ENCODE data around the gene CARS2.

CARS2 gene

DNA sequence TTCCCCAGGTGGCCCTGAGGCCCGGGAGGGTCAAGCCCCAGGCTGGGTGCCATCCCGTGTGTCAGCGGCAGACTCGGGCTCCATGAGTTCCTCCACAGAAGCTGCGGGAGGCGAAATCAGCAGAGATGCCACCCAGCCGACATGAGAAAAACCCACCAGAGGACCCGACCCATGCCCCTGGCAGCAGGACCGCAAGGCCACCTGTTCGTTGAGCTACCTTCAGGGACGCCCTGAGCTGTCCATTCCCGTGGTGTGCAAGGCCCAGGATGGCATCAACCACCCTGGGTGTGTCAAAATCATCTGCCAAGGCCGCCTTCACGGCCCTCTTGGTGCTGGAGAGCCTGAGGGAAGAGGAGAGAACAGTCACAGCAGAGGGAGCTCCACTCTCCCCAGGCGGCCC, 60.2 kb downstream of the CARS2 start:
- H3K9me3 Mint-ChIP-seq (ENCODE audit: low read depth): no peaks in the 10 kb centered on the region
- H3K4me1 Mint-ChIP-seq (ENCODE audit: low read depth): peaks cover 1% of the 10 kb centered on the region
- no peaks in the 10 kb centered on the region for H3K27me3 Mint-ChIP-seq
- no peak overlapping the region for H3K4me3 Mint-ChIP-seq
- H3K27ac Mint-ChIP-seq: no peak overlapping the region
- no peaks in the 10 kb centered on the region for H3K36me3 Mint-ChIP-seq

GRCh38 chr13:110644892-110645521, 60.9 kb downstream of the CARS2 start:
- Mint-ChIP-seq H3K4me3 (no peak overlapping the region), H3K27ac (no peak overlapping the region), H3K9me3 (ENCODE audit: low read depth) (no peaks in the 10 kb centered on the region), H3K36me3 (no peaks in the 10 kb centered on the region), H3K27me3 (no peaks in the 10 kb centered on the region), H3K4me1 (ENCODE audit: low read depth) (peaks cover 1% of the 10 kb centered on the region)

DNA sequence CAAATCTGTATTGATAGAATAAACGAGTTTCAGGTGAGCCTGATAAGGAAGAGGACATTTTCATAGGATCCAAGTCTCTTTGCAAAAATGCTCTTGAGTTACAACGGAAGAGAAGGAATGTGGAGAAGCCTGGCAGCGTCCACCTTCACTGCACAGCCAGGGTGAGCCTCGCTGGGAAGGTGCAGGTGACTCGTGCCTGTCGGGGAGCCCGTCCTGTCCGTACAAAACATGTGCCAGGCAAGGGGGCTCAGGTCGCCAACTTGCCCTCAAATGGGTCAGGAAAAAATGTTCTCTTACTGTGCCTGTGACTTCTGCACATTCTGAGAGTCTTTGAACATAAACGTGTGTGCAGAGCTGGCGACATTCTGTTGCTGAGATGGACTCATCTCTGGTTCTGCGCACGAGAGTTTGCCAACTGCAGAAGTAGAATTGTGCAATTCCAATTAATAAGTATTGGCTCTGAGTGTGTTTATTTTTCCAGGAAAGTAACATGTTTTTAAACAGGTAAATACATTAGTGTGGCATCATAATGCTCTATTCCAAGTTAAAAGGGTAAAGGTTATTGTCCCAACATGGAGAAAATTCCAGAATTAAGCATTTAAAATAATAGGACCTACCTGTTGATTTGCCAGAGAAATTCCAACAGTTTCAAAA, 62.0 kb downstream of the CARS2 start:
- H3K36me3 Mint-ChIP-seq: no peaks in the 10 kb centered on the region
- H3K4me1 Mint-ChIP-seq (ENCODE audit: low read depth): peaks cover 1% of the 10 kb centered on the region
- H3K27ac Mint-ChIP-seq: no peak overlapping the region
- no peak overlapping the region for H3K4me3 Mint-ChIP-seq
- H3K27me3 Mint-ChIP-seq: no peaks in the 10 kb centered on the region
- H3K9me3 Mint-ChIP-seq (ENCODE audit: low read depth): no peaks in the 10 kb centered on the region

DNA sequence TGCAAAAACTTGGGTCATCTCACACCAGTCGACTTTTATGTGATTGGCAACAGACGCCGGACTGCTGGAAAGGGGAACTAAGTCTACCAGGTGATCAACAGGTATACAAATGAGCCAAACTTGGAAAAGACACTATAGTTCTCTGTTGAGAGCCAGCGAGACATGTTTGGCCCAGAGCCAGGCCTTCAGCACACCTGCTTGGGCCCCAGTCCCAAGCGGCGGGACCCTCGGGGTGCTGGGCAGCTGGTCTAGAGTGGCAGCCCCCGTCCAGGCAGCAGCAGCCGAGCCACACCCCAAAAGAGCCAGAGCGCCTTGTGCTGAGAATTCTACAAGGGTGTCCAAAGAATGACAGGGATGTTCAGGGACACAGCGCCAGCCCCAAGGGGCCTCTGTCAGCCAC, 62.6 kb downstream of the CARS2 start:
- Mint-ChIP-seq H3K27ac (no peak overlapping the region), H3K9me3 (ENCODE audit: low read depth) (no peaks in the 10 kb centered on the region), H3K4me1 (ENCODE audit: low read depth) (peaks cover 1% of the 10 kb centered on the region), H3K27me3 (no peaks in the 10 kb centered on the region), H3K36me3 (no peaks in the 10 kb centered on the region), H3K4me3 (no peak overlapping the region)

- H3K9me3 Mint-ChIP-seq (ENCODE audit: low read depth): no peaks in the 10 kb centered on the region
- H3K4me3 Mint-ChIP-seq: no peak overlapping the region
- no peaks in the 10 kb centered on the region for H3K27me3 Mint-ChIP-seq
- H3K36me3 Mint-ChIP-seq: no peaks in the 10 kb centered on the region
- no peak overlapping the region for H3K27ac Mint-ChIP-seq
- peaks cover 1% of the 10 kb centered on the region for H3K4me1 Mint-ChIP-seq (ENCODE audit: low read depth)
Measured at GRCh38 chr13:110642291-110642981, 63.5 kb downstream of the CARS2 start.

GRCh38 chr13:110641055-110642015, 64.6 kb downstream of the CARS2 start:
- Mint-ChIP-seq H3K27ac (peak overlapping the region; percentile 16), H3K36me3 (no peaks in the 10 kb centered on the region), H3K4me1 (ENCODE audit: low read depth) (peaks cover 1% of the 10 kb centered on the region), H3K27me3 (no peaks in the 10 kb centered on the region), H3K9me3 (ENCODE audit: low read depth) (no peaks in the 10 kb centered on the region), H3K4me3 (no peak overlapping the region)

- Mint-ChIP-seq H3K36me3 (no peaks in the 10 kb centered on the region), H3K27me3 (no peaks in the 10 kb centered on the region), H3K4me3 (no peak overlapping the region), H3K9me3 (ENCODE audit: low read depth) (no peaks in the 10 kb centered on the region), H3K4me1 (ENCODE audit: low read depth) (no peaks in the 10 kb centered on the region), H3K27ac (no peak overlapping the region)
Measured at GRCh38 chr13:110640591-110641029, 65.3 kb downstream of the CARS2 start.

DNA sequence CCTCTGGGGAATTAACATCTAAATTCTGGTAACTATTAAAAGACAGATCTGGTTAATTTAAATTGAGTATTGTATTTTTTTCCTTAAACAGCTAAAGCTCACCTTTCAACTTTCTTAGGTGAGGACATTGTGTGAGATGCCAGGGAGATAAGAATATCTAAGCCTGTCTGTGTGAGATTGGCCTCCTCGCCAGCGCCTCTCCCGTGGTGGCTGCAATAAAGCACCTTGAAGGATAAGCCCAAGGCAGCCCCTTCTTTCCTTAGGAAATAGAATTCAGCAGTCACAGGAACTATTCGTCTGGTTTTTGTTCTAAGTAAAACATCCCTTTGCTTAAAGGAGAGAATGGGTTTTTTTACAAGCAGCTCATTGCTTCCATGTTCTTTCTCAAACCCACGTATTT, 66.0 kb downstream of the CARS2 start:
- Mint-ChIP-seq H3K9me3 (ENCODE audit: low read depth) (no peaks in the 10 kb centered on the region), H3K27me3 (no peaks in the 10 kb centered on the region), H3K36me3 (no peaks in the 10 kb centered on the region), H3K4me1 (ENCODE audit: low read depth) (no peaks in the 10 kb centered on the region), H3K4me3 (no peak overlapping the region), H3K27ac (no peak overlapping the region)

- peak overlapping the region; percentile 22 for H3K27ac Mint-ChIP-seq
- no peaks in the 10 kb centered on the region for H3K4me1 Mint-ChIP-seq (ENCODE audit: low read depth)
- no peak overlapping the region for H3K4me3 Mint-ChIP-seq
- H3K36me3 Mint-ChIP-seq: no peaks in the 10 kb centered on the region
- no peaks in the 10 kb centered on the region for H3K9me3 Mint-ChIP-seq (ENCODE audit: low read depth)
- H3K27me3 Mint-ChIP-seq: no peaks in the 10 kb centered on the region
Measured at GRCh38 chr13:110638814-110639806, 66.8 kb downstream of the CARS2 start.

DNA sequence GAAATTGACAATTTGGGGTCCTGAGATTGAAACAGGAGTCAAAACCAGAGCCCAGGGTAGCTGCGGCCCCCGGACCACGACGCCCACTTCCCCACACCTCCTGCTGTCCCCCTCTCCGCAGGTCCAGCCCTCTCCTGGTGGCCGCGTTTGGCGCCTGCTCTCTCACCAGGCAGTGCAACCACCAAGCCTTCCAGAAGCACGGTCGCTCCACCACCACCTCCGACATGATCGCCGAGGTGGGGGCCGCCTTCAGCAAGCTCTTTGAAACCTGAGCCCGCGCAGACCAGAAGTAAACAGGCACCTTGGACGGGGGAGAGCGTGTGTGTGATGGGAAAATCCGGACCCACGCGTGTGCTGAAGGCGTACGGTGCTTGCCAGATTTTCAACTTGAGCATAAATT, 67.7 kb downstream of the CARS2 start:
- no peaks in the 10 kb centered on the region for H3K4me1 Mint-ChIP-seq (ENCODE audit: low read depth)
- H3K4me3 Mint-ChIP-seq: no peak overlapping the region
- no peaks in the 10 kb centered on the region for H3K27me3 Mint-ChIP-seq
- no peaks in the 10 kb centered on the region for H3K36me3 Mint-ChIP-seq
- H3K27ac Mint-ChIP-seq: no peak overlapping the region
- H3K9me3 Mint-ChIP-seq (ENCODE audit: low read depth): no peaks in the 10 kb centered on the region

DNA sequence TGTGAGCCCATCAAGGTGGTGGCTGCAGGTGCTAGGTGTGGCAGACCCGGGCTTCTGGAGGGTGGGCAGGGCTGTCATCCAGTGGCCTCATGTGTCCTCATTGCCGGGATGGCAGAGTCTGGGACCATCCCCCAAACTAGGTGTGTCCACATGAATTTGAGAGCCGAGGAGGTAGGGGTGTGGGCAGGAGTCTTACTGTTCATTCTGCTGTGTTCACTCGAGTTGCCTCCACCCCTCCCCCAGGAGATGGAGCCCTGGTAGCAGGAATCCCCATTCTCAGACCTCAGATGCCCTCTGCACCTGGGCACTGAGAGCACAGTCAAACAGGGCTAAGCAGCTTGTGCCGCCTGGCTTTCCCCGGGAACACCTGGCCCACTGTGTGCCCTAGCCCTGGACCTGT, 68.2 kb downstream of the CARS2 start:
- Mint-ChIP-seq H3K9me3 (ENCODE audit: low read depth) (no peaks in the 10 kb centered on the region), H3K4me3 (no peak overlapping the region), H3K4me1 (ENCODE audit: low read depth) (no peaks in the 10 kb centered on the region), H3K27ac (no peak overlapping the region), H3K27me3 (no peaks in the 10 kb centered on the region), H3K36me3 (no peaks in the 10 kb centered on the region)

- Mint-ChIP-seq H3K36me3 (no peaks in the 10 kb centered on the region), H3K27me3 (no peaks in the 10 kb centered on the region), H3K4me3 (no peak overlapping the region), H3K27ac (no peak overlapping the region), H3K9me3 (ENCODE audit: low read depth) (no peaks in the 10 kb centered on the region), H3K4me1 (ENCODE audit: low read depth) (peaks cover under 1% of the 10 kb centered on the region)
Measured at GRCh38 chr13:110637275-110637674, 68.6 kb downstream of the CARS2 start.

GRCh38 chr13:110636701-110637201, 69.2 kb downstream of the CARS2 start:
- no peaks in the 10 kb centered on the region for H3K27me3 Mint-ChIP-seq
- H3K4me1 Mint-ChIP-seq (ENCODE audit: low read depth): peaks cover 5% of the 10 kb centered on the region
- H3K4me3 Mint-ChIP-seq: no peak overlapping the region
- H3K36me3 Mint-ChIP-seq: no peaks in the 10 kb centered on the region
- no peaks in the 10 kb centered on the region for H3K9me3 Mint-ChIP-seq (ENCODE audit: low read depth)
- H3K27ac Mint-ChIP-seq: no peak overlapping the region

DNA sequence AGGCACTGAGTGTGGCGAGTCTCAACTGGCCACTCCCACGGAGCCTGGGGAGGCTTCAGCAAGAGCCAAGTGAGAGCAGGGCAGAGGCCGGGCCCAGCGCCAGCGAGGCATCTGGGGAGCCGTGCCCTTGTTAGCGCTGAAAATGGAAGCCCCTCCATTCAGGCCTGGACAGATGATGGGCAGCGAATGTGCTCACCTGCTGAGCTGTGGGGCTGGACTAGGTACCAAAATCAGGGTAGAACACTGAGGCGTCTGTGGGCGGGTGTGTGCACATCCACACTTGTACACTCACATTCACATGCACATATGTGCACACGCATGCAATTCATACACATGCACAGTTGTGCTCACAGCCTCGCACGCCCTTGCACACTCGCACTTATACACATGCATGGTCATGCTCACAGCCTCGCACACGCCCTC, 69.9 kb downstream of the CARS2 start:
- H3K27ac Mint-ChIP-seq: no peak overlapping the region
- H3K4me3 Mint-ChIP-seq: no peak overlapping the region
- H3K27me3 Mint-ChIP-seq: no peaks in the 10 kb centered on the region
- H3K4me1 Mint-ChIP-seq (ENCODE audit: low read depth): peaks cover 5% of the 10 kb centered on the region
- H3K9me3 Mint-ChIP-seq (ENCODE audit: low read depth): no peaks in the 10 kb centered on the region
- H3K36me3 Mint-ChIP-seq: no peaks in the 10 kb centered on the region

Measured in activated naive CD8-positive, alpha-beta T cell (primary cell).